Gastrocnemius medialis (tissue), 4 donors: ENCODE results near the gene CST3. TPM values are rescaled to one million over a fixed set of nuclear protein-coding genes. Genes with fewer than 3 reads are reported as not detected.

Source experiments
- ATAC-seq, 2 donors: fragments of 150-250 bp; one replicate each; pipeline ENCODE4 v1.9.1; 2016
- DNase-seq, 2 donors: peaks; one replicate each; pipeline ENCODE4 v3.0.0-alpha.2; 2019
- H3K27ac ChIP-seq, 4 donors: fragments of 200-600 bp; sonication (generic); 1 replicate in 1 of 4; 2 replicates in 3 of 4; pipeline ENCODE4 v1.5.1; 2016 to 2018; ENCODE audit warnings: mild to moderate bottlenecking in 2 of 4, moderate library complexity in 1 of 4
- H3K27me3 ChIP-seq, 3 donors: fragments of 200-600 bp; sonication (generic) in 2 of 3; 1 replicate in 1 of 3; 2 replicates in 2 of 3; pipeline versions ENCODE4 v1.5.1 to v1.6.0; 2016 to 2019; ENCODE audit warnings: mild to moderate bottlenecking in 1 of 3, moderate library complexity in 1 of 3
- H3K36me3 ChIP-seq, 2 donors: fragments of 200-600 bp; sonication (generic) in 1 of 2; one replicate each; pipeline ENCODE4 v1.5.1; 2017 to 2018
- H3K4me1 ChIP-seq, 2 donors: fragments of 200-600 bp; sonication (generic) in 1 of 2; one replicate each; pipeline ENCODE4 v1.5.1; 2016 to 2017; ENCODE audit warnings: mild to moderate bottlenecking in 2 of 2
- H3K4me3 ChIP-seq, 4 donors: fragments of 200-600 bp; sonication (generic) in 3 of 4; 1 replicate in 1 of 4; 2 replicates in 3 of 4; pipeline ENCODE4 v1.5.1; 2016 to 2019; ENCODE audit warnings: mild to moderate bottlenecking in 2 of 4
- H3K9me3 ChIP-seq, 3 donors: fragments of 200-600 bp; sonication (generic) in 2 of 3; 1 replicate in 1 of 3; 2 replicates in 2 of 3; pipeline ENCODE4 v1.5.1; 2016 to 2019
- CTCF ChIP-seq, 5 experiments: fragments of 450-650 bp in 3 of 5; fragments of 200-600 bp in 2 of 5; sonication (generic) in 2 of 5; IDR thresholded peaks in 4 of 5; conservative IDR thresholded peaks in 1 of 5; 1 replicate in 4 of 5; 2 replicates in 1 of 5; pipeline ENCODE4 v1.5.1; 2016 to 2019; ENCODE audit warnings: antibody characterized with exemption in 5 of 5, mild to moderate bottlenecking in 3 of 5, moderate library complexity in 3 of 5
- POLR2A ChIP-seq, 2 donors: fragments of 450-650 bp; IDR thresholded peaks; one replicate each; pipeline ENCODE4 v1.6.1; 2017; ENCODE audit warnings: antibody characterized with exemption in 2 of 2, mild to moderate bottlenecking in 2 of 2, moderate library complexity in 2 of 2
- in situ Hi-C, 4 donors: fragments of 200-750 bp; cut with MboI; loops; one replicate each; pipeline versions ENCODE4 v1.15.0 to v1.8.0; 2017; ENCODE audit warnings: low sequenced_read_pairs in 4 of 4
- intact Hi-C: fragments of 100-400 bp; cut with DNase I; formaldehyde crosslinking; loops from one replicate; pipeline ENCODE4 v1.15.1; 2023; ENCODE audit warnings: low total_unique reads
- total RNA-seq, 4 donors: library from RNA; depleted of rRNA; stranded (reverse); fragments of >200 nt; gene quantifications; one replicate each; pipeline versions ENCODE4 v1.1.0 to v1.2.3, GENCODE V29; 2016

CST3 gene
- total RNA-seq, 4 donors from 2014 or later, result 461 to 1,821 (median 697) TPM

- Histone ChIP-seq H3K36me3 (no peaks in the 10 kb centered on the region), H3K4me1 (peaks cover 0 to 8% of the 10 kb centered on the region in 2 donors), H3K27ac (peak overlapping the region in 3 of 4 donors; percentile 27 to 54 (median 52)), H3K27me3 (no peaks in the 10 kb centered on the region), H3K4me3 (no peak overlapping the region), H3K9me3 (no peaks in the 10 kb centered on the region)
- in situ Hi-C loops (loop anchor here in 2 of 4 donors (10.0 to 25.0 kb wide), 2 partner anchors 169 to 202 kb away; partner anchors contain the start of gene NAPB (in 1 of the 2)), intact Hi-C loops (no loop called here)
- no peak for DNase-seq
- TF ChIP-seq POLR2A (IDR thresholded peaks at IDR 0.05) (no peak), CTCF (IDR thresholded peaks at IDR 0.05 in 4 of 5, conservative IDR thresholded peaks at IDR 0.05 in 1 of 5) (no peak)
- no peak for ATAC-seq
Measured at GRCh38 chr20:23614163-23614562, 23.6 kb downstream of the CST3 start.

GRCh38 chr20:23613676-23614075 lies 24.1 kb downstream of the CST3 start:
- Histone ChIP-seq H3K27me3 (no peaks in the 10 kb centered on the region), H3K36me3 (no peaks in the 10 kb centered on the region), H3K4me3 (no peak overlapping the region), H3K27ac (peak overlapping the region; percentile 20 to 54 (median 40)), H3K9me3 (no peaks in the 10 kb centered on the region), H3K4me1 (peaks cover 0 to 8% of the 10 kb centered on the region in 2 donors)
- intact Hi-C loops (no loop called here), in situ Hi-C loops (loop anchor here in 2 of 4 donors (10.0 to 25.0 kb wide), 2 partner anchors 169 to 201 kb away; partner anchors contain the start of gene NAPB (in 1 of the 2))
- TF ChIP-seq POLR2A (IDR thresholded peaks at IDR 0.05), result no peak
- no peak for TF ChIP-seq CTCF (IDR thresholded peaks at IDR 0.05 in 4 of 5, conservative IDR thresholded peaks at IDR 0.05 in 1 of 5)
- peak; percentile 41 to 64 for ATAC-seq
- peak in 1 of 2 donors; percentile 19 for DNase-seq

GRCh38 chr20:23612396-23612795 lies 25.4 kb downstream of the CST3 start:
- no peaks in the 10 kb centered on the region for H3K27me3 ChIP-seq
- in situ Hi-C loops (loop anchor here in 2 of 4 donors (10.0 to 25.0 kb wide), 2 partner anchors 168 to 200 kb away; partner anchors contain the start of gene NAPB (in 1 of the 2)), intact Hi-C loops (no loop called here)
- H3K4me3 ChIP-seq, result no peak overlapping the region
- no peak overlapping the region for H3K27ac ChIP-seq
- H3K36me3 ChIP-seq, result no peaks in the 10 kb centered on the region
- DNase-seq (no peak), ATAC-seq (no peak)
- no peak for TF ChIP-seq CTCF (IDR thresholded peaks at IDR 0.05 in 4 of 5, conservative IDR thresholded peaks at IDR 0.05 in 1 of 5)
- no peak for TF ChIP-seq POLR2A (IDR thresholded peaks at IDR 0.05)
- no peaks in the 10 kb centered on the region for H3K9me3 ChIP-seq
- peaks cover 0 to 8% of the 10 kb centered on the region in 2 donors for H3K4me1 ChIP-seq

- TF ChIP-seq CTCF (IDR thresholded peaks at IDR 0.05 in 4 of 5, conservative IDR thresholded peaks at IDR 0.05 in 1 of 5) (no peak), POLR2A (IDR thresholded peaks at IDR 0.05) (no peak)
- Histone ChIP-seq H3K36me3 (no peaks in the 10 kb centered on the region), H3K9me3 (no peaks in the 10 kb centered on the region), H3K27me3 (no peaks in the 10 kb centered on the region), H3K4me1 (peaks cover 0 to 8% of the 10 kb centered on the region in 2 donors), H3K27ac (no peak overlapping the region), H3K4me3 (no peak overlapping the region)
- in situ Hi-C loops (loop anchor here in 3 of 4 donors (10.0 to 25.0 kb wide), 3 partner anchors 165 to 265 kb away; partner anchors contain the start of gene NAPB (in 1 of the 3)), intact Hi-C loops (loop anchor here (5.0 kb wide), 1 partner anchor 167 kb away; no protein-coding TSS in a partner anchor)
- DNase-seq (no peak), ATAC-seq (no peak)
Measured at GRCh38 chr20:23609486-23610109, 28.2 kb downstream of the CST3 start.
